SK-N-SH treated with all-trans-retinoic acid at 6 μM for 48 hours (cell line): ENCODE data around the gene PAPSS2.

ENCODE experiments used
- BACH2 ChIP-seq: fragments of 250-450 bp; sonication (Bioruptor Pico); IDR thresholded peaks from 2 replicates; pipeline ENCODE4 v1.9.0; 2021; ENCODE audit warnings: mild to moderate bottlenecking, borderline replicate concordance
- TSHZ2 ChIP-seq: fragments of 250-450 bp; sonication (Bioruptor Pico); IDR thresholded peaks from 2 replicates; pipeline ENCODE4 v1.5.0; 2020; ENCODE audit warnings: mild to moderate bottlenecking, moderate library complexity

GRCh38 chr10:87750817-87751216 is 91.1 kb downstream of the PAPSS2 start:
- TF ChIP-seq BACH2 (CRISPR knock-in tag) (no peak), TSHZ2 (CRISPR knock-in tag) (no peak)
